ENCODE measurements around the gene SERPINF2.

DNA sequence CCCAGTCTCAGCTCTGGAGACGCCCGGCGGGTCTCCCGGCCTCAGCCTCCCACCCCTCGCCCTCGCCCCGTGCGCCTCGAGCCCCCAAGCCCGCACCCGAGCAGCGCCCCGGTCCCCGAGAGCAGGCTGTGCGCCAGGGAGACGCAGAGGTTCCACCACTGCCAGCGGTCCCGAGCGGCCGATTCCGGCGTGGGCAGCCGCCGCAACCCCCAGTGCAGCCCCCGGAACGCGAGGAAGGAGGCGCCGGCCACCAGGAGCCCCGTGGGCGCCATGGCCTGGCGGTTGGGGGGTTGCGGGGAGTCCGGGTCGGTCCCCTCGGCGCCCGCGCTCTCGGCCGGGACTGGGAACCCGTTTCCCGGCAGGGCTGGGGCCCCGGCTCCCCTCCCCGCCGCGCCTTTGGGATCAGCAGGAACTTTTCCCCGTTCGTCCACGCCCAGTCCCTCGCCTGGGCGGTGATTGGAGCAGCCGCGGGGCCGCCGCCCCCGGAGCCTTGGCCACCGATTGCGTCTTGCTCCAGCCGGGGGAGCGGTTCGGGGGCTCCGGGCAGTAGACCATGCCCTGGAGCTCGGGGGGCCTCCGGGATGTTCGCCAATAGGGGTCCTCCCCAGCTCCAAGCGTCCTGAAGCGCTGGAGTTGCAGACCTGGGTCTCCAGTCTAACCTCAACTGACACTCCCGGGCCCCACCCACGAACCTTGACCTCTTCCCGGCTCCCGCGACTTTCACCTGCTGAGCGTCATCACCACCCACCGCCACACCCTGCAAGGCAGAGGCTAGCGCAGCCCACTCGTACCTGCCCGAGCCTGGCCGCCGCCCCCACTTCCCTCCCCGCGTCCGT, 32.5 kb upstream of the SERPINF2 start, which contains the start of gene TLCD2:
- TF ChIP-seq, protein P1, sequence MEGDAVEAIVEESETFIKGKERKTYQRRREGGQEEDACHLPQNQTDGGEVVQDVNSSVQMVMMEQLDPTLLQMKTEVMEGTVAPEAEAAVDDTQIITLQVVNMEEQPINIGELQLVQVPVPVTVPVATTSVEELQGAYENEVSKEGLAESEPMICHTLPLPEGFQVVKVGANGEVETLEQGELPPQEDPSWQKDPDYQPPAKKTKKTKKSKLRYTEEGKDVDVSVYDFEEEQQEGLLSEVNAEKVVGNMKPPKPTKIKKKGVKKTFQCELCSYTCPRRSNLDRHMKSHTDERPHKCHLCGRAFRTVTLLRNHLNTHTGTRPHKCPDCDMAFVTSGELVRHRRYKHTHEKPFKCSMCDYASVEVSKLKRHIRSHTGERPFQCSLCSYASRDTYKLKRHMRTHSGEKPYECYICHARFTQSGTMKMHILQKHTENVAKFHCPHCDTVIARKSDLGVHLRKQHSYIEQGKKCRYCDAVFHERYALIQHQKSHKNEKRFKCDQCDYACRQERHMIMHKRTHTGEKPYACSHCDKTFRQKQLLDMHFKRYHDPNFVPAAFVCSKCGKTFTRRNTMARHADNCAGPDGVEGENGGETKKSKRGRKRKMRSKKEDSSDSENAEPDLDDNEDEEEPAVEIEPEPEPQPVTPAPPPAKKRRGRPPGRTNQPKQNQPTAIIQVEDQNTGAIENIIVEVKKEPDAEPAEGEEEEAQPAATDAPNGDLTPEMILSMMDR (IDR thresholded peaks at IDR 0.05; ENCODE audit: poor library complexity, severe bottlenecking), result no peak
- TF ChIP-seq SMC3 (conservative IDR thresholded peaks at IDR 0.05; ENCODE audit: poor library complexity) (no peak), EZH2 (IDR thresholded peaks at IDR 0.05; ENCODE audit: borderline replicate concordance, insufficient read depth, low read length, poor library complexity, severe bottlenecking) (no peak), POLR2AphosphoS5 (IDR thresholded peaks at IDR 0.05) (no peak), RAD21 (conservative IDR thresholded peaks at IDR 0.05) (no peak), EP300 (conservative IDR thresholded peaks at IDR 0.05; ENCODE audit: poor library complexity, severe bottlenecking) (no peak)
- TF ChIP-seq, protein P2, sequence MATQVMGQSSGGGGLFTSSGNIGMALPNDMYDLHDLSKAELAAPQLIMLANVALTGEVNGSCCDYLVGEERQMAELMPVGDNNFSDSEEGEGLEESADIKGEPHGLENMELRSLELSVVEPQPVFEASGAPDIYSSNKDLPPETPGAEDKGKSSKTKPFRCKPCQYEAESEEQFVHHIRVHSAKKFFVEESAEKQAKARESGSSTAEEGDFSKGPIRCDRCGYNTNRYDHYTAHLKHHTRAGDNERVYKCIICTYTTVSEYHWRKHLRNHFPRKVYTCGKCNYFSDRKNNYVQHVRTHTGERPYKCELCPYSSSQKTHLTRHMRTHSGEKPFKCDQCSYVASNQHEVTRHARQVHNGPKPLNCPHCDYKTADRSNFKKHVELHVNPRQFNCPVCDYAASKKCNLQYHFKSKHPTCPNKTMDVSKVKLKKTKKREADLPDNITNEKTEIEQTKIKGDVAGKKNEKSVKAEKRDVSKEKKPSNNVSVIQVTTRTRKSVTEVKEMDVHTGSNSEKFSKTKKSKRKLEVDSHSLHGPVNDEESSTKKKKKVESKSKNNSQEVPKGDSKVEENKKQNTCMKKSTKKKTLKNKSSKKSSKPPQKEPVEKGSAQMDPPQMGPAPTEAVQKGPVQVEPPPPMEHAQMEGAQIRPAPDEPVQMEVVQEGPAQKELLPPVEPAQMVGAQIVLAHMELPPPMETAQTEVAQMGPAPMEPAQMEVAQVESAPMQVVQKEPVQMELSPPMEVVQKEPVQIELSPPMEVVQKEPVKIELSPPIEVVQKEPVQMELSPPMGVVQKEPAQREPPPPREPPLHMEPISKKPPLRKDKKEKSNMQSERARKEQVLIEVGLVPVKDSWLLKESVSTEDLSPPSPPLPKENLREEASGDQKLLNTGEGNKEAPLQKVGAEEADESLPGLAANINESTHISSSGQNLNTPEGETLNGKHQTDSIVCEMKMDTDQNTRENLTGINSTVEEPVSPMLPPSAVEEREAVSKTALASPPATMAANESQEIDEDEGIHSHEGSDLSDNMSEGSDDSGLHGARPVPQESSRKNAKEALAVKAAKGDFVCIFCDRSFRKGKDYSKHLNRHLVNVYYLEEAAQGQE (IDR thresholded peaks at IDR 0.05; ENCODE audit: borderline replicate concordance), result no peak

All from neural cell (in vitro differentiated cells).